NCI-H2029 treated with DMSO at 0.1 percent for 48 hours (cell line): ENCODE measurements around the gene CSTPP1.
"Not testable (repeated sequence)": the region's sequence is repeated elsewhere in the genome, so short reads cannot be mapped to it uniquely, and the experiment has no call there.

Experiments
- DNase-seq: peaks from one replicate; lab custom pipeline; 2025; lab: John Stamatoyannopoulos, UW

CSTPP1 gene

GRCh38 chr11:46953093-46953492, 16.5 kb downstream of the CSTPP1 start:
- no peak for DNase-seq

- no peak for DNase-seq
Measured at GRCh38 chr11:46958777-46959176, 22.2 kb downstream of the CSTPP1 start.

- no peak for DNase-seq
Measured at GRCh38 chr11:46961041-46961440, 24.5 kb downstream of the CSTPP1 start.

- not testable (repeated sequence) for DNase-seq
Measured at GRCh38 chr11:46961886-46962285, 25.3 kb downstream of the CSTPP1 start.

GRCh38 chr11:46963844-46964243, 27.3 kb downstream of the CSTPP1 start:
- no peak for DNase-seq

- DNase-seq = no peak
Measured at GRCh38 chr11:46966773-46967172, 30.2 kb downstream of the CSTPP1 start.

GRCh38 chr11:46967962-46968361, 31.4 kb downstream of the CSTPP1 start:
- no peak for DNase-seq

GRCh38 chr11:46969379-46969778, 32.8 kb downstream of the CSTPP1 start:
- DNase-seq = no peak

- no peak for DNase-seq
Measured at GRCh38 chr11:46970913-46971625, 34.5 kb downstream of the CSTPP1 start.

- DNase-seq = no peak
Measured at GRCh38 chr11:46972343-46972742, 35.8 kb downstream of the CSTPP1 start.

- no peak for DNase-seq
Measured at GRCh38 chr11:46972821-46973220, 36.3 kb downstream of the CSTPP1 start.

GRCh38 chr11:46976182-46976854, 39.8 kb downstream of the CSTPP1 start:
- no peak for DNase-seq

GRCh38 chr11:46977038-46977813, 40.7 kb downstream of the CSTPP1 start:
- peak; percentile 16 for DNase-seq

GRCh38 chr11:46978005-46978491, 41.5 kb downstream of the CSTPP1 start:
- DNase-seq = peak; percentile 50

GRCh38 chr11:46979358-46979757, 42.8 kb downstream of the CSTPP1 start:
- no peak for DNase-seq

- DNase-seq = no peak
Measured at GRCh38 chr11:46981436-46981835, 44.9 kb downstream of the CSTPP1 start.

GRCh38 chr11:46982797-46983452, 46.4 kb downstream of the CSTPP1 start:
- no peak for DNase-seq

- no peak for DNase-seq
Measured at GRCh38 chr11:46983598-46983997, 47.0 kb downstream of the CSTPP1 start.

GRCh38 chr11:46984548-46984947, 48.0 kb downstream of the CSTPP1 start:
- no peak for DNase-seq

- no peak for DNase-seq
Measured at GRCh38 chr11:46984987-46985386, 48.4 kb downstream of the CSTPP1 start.

- DNase-seq = no peak
Measured at GRCh38 chr11:46987183-46987582, 50.6 kb downstream of the CSTPP1 start.

- DNase-seq = not testable (repeated sequence)
Measured at GRCh38 chr11:46989810-46990487, 53.4 kb downstream of the CSTPP1 start.
